Measurements from ENCODE around the gene DLG2. TPM values are rescaled to one million over a fixed set of nuclear protein-coding genes. Genes with fewer than 3 reads are reported as not detected.

DLG2 gene
- polyA plus RNA-seq, 1 experiment = 0.68 TPM

GRCh38 chr11:84681456-84681855 lies 945.7 kb downstream of the DLG2 start:
- DNase-seq (ENCODE audit: low read depth, low spot score) = no peak
- POLR2A ChIA-PET = no interaction called here
- no peak for TF ChIP-seq CTCF (IDR thresholded peaks at IDR 0.05; ENCODE audit: low read depth, low read length)

GRCh38 chr11:84675396-84676025 lies 951.6 kb downstream of the DLG2 start:
- CTCF ChIA-PET = no interaction called here
- DNase-seq (ENCODE audit: low read depth, low spot score) = no peak
- Histone ChIP-seq H3K4me3 (ENCODE audit: low read depth, low read length) (no peak overlapping the region), H3K27ac (ENCODE audit: low read depth, low read length) (no peak overlapping the region), H3K27me3 (ENCODE audit: control insufficient read depth, insufficient read depth, low read length) (no peaks in the 10 kb centered on the region), H3K9me3 (ENCODE audit: control insufficient read depth, insufficient read depth, low read length) (no peaks in the 10 kb centered on the region)
- TF ChIP-seq CTCF (IDR thresholded peaks at IDR 0.05; ENCODE audit: low read depth, low read length) = no peak
- POLR2A ChIA-PET = no interaction called here

More at GRCh38 chr11:84681456-84681855, 945.7 kb downstream of the DLG2 start:
- CTCF ChIA-PET = no interaction called here
- Histone ChIP-seq H3K4me3 (ENCODE audit: low read depth, low read length) (no peak overlapping the region), H3K27ac (ENCODE audit: low read depth, low read length) (no peak overlapping the region), H3K9me3 (ENCODE audit: control insufficient read depth, insufficient read depth, low read length) (no peaks in the 10 kb centered on the region), H3K27me3 (ENCODE audit: control insufficient read depth, insufficient read depth, low read length) (no peaks in the 10 kb centered on the region)

GRCh38 chr11:84673753-84674152 lies 953.4 kb downstream of the DLG2 start:
- no peak for TF ChIP-seq CTCF (IDR thresholded peaks at IDR 0.05; ENCODE audit: low read depth, low read length)
- no peak overlapping the region for H3K4me3 ChIP-seq (ENCODE audit: low read depth, low read length)
- no peaks in the 10 kb centered on the region for H3K9me3 ChIP-seq (ENCODE audit: control insufficient read depth, insufficient read depth, low read length)
- no peak for DNase-seq (ENCODE audit: low read depth, low spot score)
- ChIA-PET POLR2A (no interaction called here), CTCF (no interaction called here)
- H3K27me3 ChIP-seq (ENCODE audit: control insufficient read depth, insufficient read depth, low read length) = no peaks in the 10 kb centered on the region
- no peak overlapping the region for H3K27ac ChIP-seq (ENCODE audit: low read depth, low read length)

GRCh38 chr11:84671325-84671999 lies 955.7 kb downstream of the DLG2 start:
- no peak for DNase-seq (ENCODE audit: low read depth, low spot score)
- H3K27ac ChIP-seq (ENCODE audit: low read depth, low read length) = no peak overlapping the region
- TF ChIP-seq CTCF (IDR thresholded peaks at IDR 0.05; ENCODE audit: low read depth, low read length) = no peak
- ChIA-PET POLR2A (no interaction called here), CTCF (no interaction called here)
- H3K9me3 ChIP-seq (ENCODE audit: control insufficient read depth, insufficient read depth, low read length) = no peaks in the 10 kb centered on the region
- H3K4me3 ChIP-seq (ENCODE audit: low read depth, low read length) = no peak overlapping the region
- no peaks in the 10 kb centered on the region for H3K27me3 ChIP-seq (ENCODE audit: control insufficient read depth, insufficient read depth, low read length)

- H3K9me3 ChIP-seq (ENCODE audit: control insufficient read depth, insufficient read depth, low read length) = no peaks in the 10 kb centered on the region
- ChIA-PET CTCF (no interaction called here), POLR2A (no interaction called here)
- DNase-seq (ENCODE audit: low read depth, low spot score) = no peak
- no peak overlapping the region for H3K27ac ChIP-seq (ENCODE audit: low read depth, low read length)
- TF ChIP-seq CTCF (IDR thresholded peaks at IDR 0.05; ENCODE audit: low read depth, low read length) = no peak
- no peak overlapping the region for H3K4me3 ChIP-seq (ENCODE audit: low read depth, low read length)
- no peaks in the 10 kb centered on the region for H3K27me3 ChIP-seq (ENCODE audit: control insufficient read depth, insufficient read depth, low read length)
Observed at GRCh38 chr11:84663731-84664130, 963.4 kb downstream of the DLG2 start.
